Activated naive CD4-positive, alpha-beta T cell treated with anti-CD3 and anti-CD28 coated beads, Interleukin-2, amount 50 U/mL, for 24 hours (primary cell): ENCODE results near the gene AP3S2.

ENCODE experiments used
- H3K27ac Mint-ChIP-seq: one replicate; pipeline ENCODE4 v1.8.0; 2021; ENCODE audit warnings: mild to moderate bottlenecking, mixed read lengths
- H3K27me3 Mint-ChIP-seq: one replicate; pipeline ENCODE4 v1.8.0; 2021; ENCODE audit warnings: mixed read lengths
- H3K36me3 Mint-ChIP-seq: one replicate; pipeline ENCODE4 v1.8.0; 2021; ENCODE audit warnings: mixed read lengths
- H3K4me1 Mint-ChIP-seq: one replicate; pipeline ENCODE4 v1.8.0; 2021; ENCODE audit warnings: mixed read lengths
- H3K4me3 Mint-ChIP-seq: one replicate; pipeline ENCODE4 v1.8.0; 2021; ENCODE audit warnings: mild to moderate bottlenecking, mixed read lengths
- H3K9me3 Mint-ChIP-seq: one replicate; pipeline ENCODE4 v1.8.0; 2021; ENCODE audit warnings: mixed read lengths

Gene AP3S2

GRCh38 chr15:89910891-89911626, 17.3 kb upstream of the AP3S2 start:
- no peaks in the 10 kb centered on the region for H3K9me3 Mint-ChIP-seq
- no peak overlapping the region for H3K4me3 Mint-ChIP-seq
- peaks cover 31% of the 10 kb centered on the region for H3K27me3 Mint-ChIP-seq
- H3K4me1 Mint-ChIP-seq = peaks cover 7% of the 10 kb centered on the region
- no peaks in the 10 kb centered on the region for H3K36me3 Mint-ChIP-seq
- H3K27ac Mint-ChIP-seq = no peak overlapping the region

- H3K36me3 Mint-ChIP-seq = no peaks in the 10 kb centered on the region
- H3K4me3 Mint-ChIP-seq = no peak overlapping the region
- no peak overlapping the region for H3K27ac Mint-ChIP-seq
Observed at GRCh38 chr15:89909611-89910010, 15.8 kb upstream of the AP3S2 start.

GRCh38 chr15:89908226-89908625, 14.4 kb upstream of the AP3S2 start:
- Mint-ChIP-seq H3K9me3 (no peaks in the 10 kb centered on the region), H3K27me3 (peaks cover 23% of the 10 kb centered on the region), H3K4me3 (no peak overlapping the region), H3K36me3 (no peaks in the 10 kb centered on the region), H3K4me1 (peaks cover 4% of the 10 kb centered on the region), H3K27ac (no peak overlapping the region)

More at GRCh38 chr15:89909611-89910010, 15.8 kb upstream of the AP3S2 start:
- H3K27me3 Mint-ChIP-seq = peaks cover 28% of the 10 kb centered on the region
- H3K9me3 Mint-ChIP-seq = no peaks in the 10 kb centered on the region
- H3K4me1 Mint-ChIP-seq = peaks cover 7% of the 10 kb centered on the region

- no peak overlapping the region for H3K27ac Mint-ChIP-seq
- peaks cover 20% of the 10 kb centered on the region for H3K27me3 Mint-ChIP-seq
- no peak overlapping the region for H3K4me3 Mint-ChIP-seq
- no peaks in the 10 kb centered on the region for H3K4me1 Mint-ChIP-seq
- no peaks in the 10 kb centered on the region for H3K9me3 Mint-ChIP-seq
- H3K36me3 Mint-ChIP-seq = no peaks in the 10 kb centered on the region
Observed at GRCh38 chr15:89907289-89907688, 13.5 kb upstream of the AP3S2 start.

- H3K27me3 Mint-ChIP-seq = peaks cover 9% of the 10 kb centered on the region
- H3K4me1 Mint-ChIP-seq = no peaks in the 10 kb centered on the region
- no peak overlapping the region for H3K27ac Mint-ChIP-seq
- H3K36me3 Mint-ChIP-seq = no peaks in the 10 kb centered on the region
- H3K9me3 Mint-ChIP-seq = no peaks in the 10 kb centered on the region
- H3K4me3 Mint-ChIP-seq = no peak overlapping the region
Observed at GRCh38 chr15:89905846-89906378, 12.1 kb upstream of the AP3S2 start.

- Mint-ChIP-seq H3K27me3 (peaks cover 5% of the 10 kb centered on the region), H3K36me3 (no peaks in the 10 kb centered on the region), H3K4me1 (no peaks in the 10 kb centered on the region), H3K9me3 (no peaks in the 10 kb centered on the region), H3K27ac (no peak overlapping the region), H3K4me3 (no peak overlapping the region)
Observed at GRCh38 chr15:89904519-89904918, 10.7 kb upstream of the AP3S2 start.

GRCh38 chr15:89903858-89904130, 10.0 kb upstream of the AP3S2 start:
- Mint-ChIP-seq H3K4me1 (no peaks in the 10 kb centered on the region), H3K27me3 (no peaks in the 10 kb centered on the region), H3K4me3 (no peak overlapping the region), H3K9me3 (no peaks in the 10 kb centered on the region), H3K36me3 (no peaks in the 10 kb centered on the region), H3K27ac (no peak overlapping the region)

- Mint-ChIP-seq H3K27me3 (no peaks in the 10 kb centered on the region), H3K27ac (no peak overlapping the region), H3K4me1 (no peaks in the 10 kb centered on the region), H3K4me3 (no peak overlapping the region), H3K9me3 (no peaks in the 10 kb centered on the region), H3K36me3 (no peaks in the 10 kb centered on the region)
Observed at GRCh38 chr15:89903015-89903857, 9.4 kb upstream of the AP3S2 start.

GRCh38 chr15:89900849-89901248, 7.1 kb upstream of the AP3S2 start:
- Mint-ChIP-seq H3K36me3 (no peaks in the 10 kb centered on the region), H3K4me1 (no peaks in the 10 kb centered on the region), H3K27me3 (no peaks in the 10 kb centered on the region), H3K9me3 (no peaks in the 10 kb centered on the region), H3K27ac (no peak overlapping the region), H3K4me3 (no peak overlapping the region)

- Mint-ChIP-seq H3K4me1 (peaks cover 1% of the 10 kb centered on the region), H3K4me3 (no peak overlapping the region), H3K9me3 (no peaks in the 10 kb centered on the region), H3K36me3 (no peaks in the 10 kb centered on the region), H3K27ac (no peak overlapping the region), H3K27me3 (no peaks in the 10 kb centered on the region)
Observed at GRCh38 chr15:89899951-89900567, 6.3 kb upstream of the AP3S2 start.

GRCh38 chr15:89899295-89899945, 5.6 kb upstream of the AP3S2 start:
- Mint-ChIP-seq H3K27ac (no peak overlapping the region), H3K36me3 (no peaks in the 10 kb centered on the region), H3K27me3 (no peaks in the 10 kb centered on the region), H3K9me3 (no peaks in the 10 kb centered on the region), H3K4me3 (no peak overlapping the region), H3K4me1 (peaks cover 7% of the 10 kb centered on the region)

- Mint-ChIP-seq H3K27ac (no peak overlapping the region), H3K4me1 (peaks cover 7% of the 10 kb centered on the region), H3K9me3 (no peaks in the 10 kb centered on the region), H3K36me3 (no peaks in the 10 kb centered on the region), H3K4me3 (no peak overlapping the region), H3K27me3 (no peaks in the 10 kb centered on the region)
Observed at GRCh38 chr15:89898614-89899294, 5.0 kb upstream of the AP3S2 start.

- Mint-ChIP-seq H3K9me3 (no peaks in the 10 kb centered on the region), H3K27ac (no peak overlapping the region), H3K27me3 (no peaks in the 10 kb centered on the region), H3K4me1 (peaks cover 11% of the 10 kb centered on the region), H3K36me3 (no peaks in the 10 kb centered on the region), H3K4me3 (no peak overlapping the region)
Observed at GRCh38 chr15:89898146-89898545, 4.4 kb upstream of the AP3S2 start.

- peaks cover 5% of the 10 kb centered on the region for H3K36me3 Mint-ChIP-seq
- H3K4me1 Mint-ChIP-seq = peaks cover 40% of the 10 kb centered on the region
- H3K9me3 Mint-ChIP-seq = no peaks in the 10 kb centered on the region
- H3K27me3 Mint-ChIP-seq = no peaks in the 10 kb centered on the region
- peak overlapping the region; percentile 97 for H3K27ac Mint-ChIP-seq
- H3K4me3 Mint-ChIP-seq = peak overlapping the region; percentile 98
Observed at GRCh38 chr15:89893027-89893426, 767 bp downstream of the AP3S2 start.

GRCh38 chr15:89888214-89888804, 5.5 kb downstream of the AP3S2 start:
- Mint-ChIP-seq H3K27me3 (no peaks in the 10 kb centered on the region), H3K4me3 (no peak overlapping the region), H3K4me1 (peaks cover 31% of the 10 kb centered on the region), H3K36me3 (peaks cover 7% of the 10 kb centered on the region), H3K27ac (no peak overlapping the region), H3K9me3 (no peaks in the 10 kb centered on the region)
